22Rv1 (cell line): Measurements from ENCODE around the gene TRPT1.

Experiments used
- CTCF ChIP-seq: fragments of 450-650 bp; IDR thresholded peaks from 2 replicates; pipeline ENCODE4 v1.5.1; 2017; ENCODE audit warnings: mild to moderate bottlenecking
- ZFX ChIP-seq: fragments of 450-650 bp; IDR thresholded peaks from 2 replicates; pipeline ENCODE4 v1.6.1; 2017; ENCODE audit warnings: antibody characterized with exemption, borderline replicate concordance

GRCh38 chr11:64244107-64244506 lies 18.1 kb upstream of the TRPT1 start:
- no peak for TF ChIP-seq CTCF
- no peak for TF ChIP-seq ZFX
